Pancreas (tissue), 10 donors: ENCODE data around the gene ANKRD10. TPM values are rescaled to one million over a fixed set of nuclear protein-coding genes. Genes with fewer than 3 reads are reported as not detected.
A peak's percentile ranks its signal among the peaks of the same experiment; 100 is the strongest.

Source experiments
- ATAC-seq, 4 donors: fragments of 200-7000 bp; cut with Tn5 transposase; one replicate each; pipeline versions ENCODE4 v1.8.0 to v1.9.1; 2020; ENCODE audit warnings: mild to moderate bottlenecking in 4 of 4, moderate library complexity in 4 of 4
- DNase-seq, 6 donors: peaks; one replicate each; pipeline ENCODE4 v3.0.0-alpha.2; 2020
- FAIRE-seq: peaks from 2 replicates; lab custom pipeline; 2012; peaks lifted over from hg19 to GRCh38; lab: Jason Lieb, UNC
- H3K27ac ChIP-seq, 4 donors: fragments of 200-600 bp; sonication (generic); 1 replicate in 3 of 4; 2 replicates in 1 of 4; pipeline versions ENCODE4 v1.5.0 to v1.8.0; 2020
- H3K27me3 ChIP-seq, 4 donors: fragments of 200-600 bp; one replicate each; pipeline ENCODE4 v1.8.0; 2021
- H3K36me3 ChIP-seq, 3 donors: fragments of 200-600 bp; sonication (generic) in 1 of 3; one replicate each; pipeline versions ENCODE4 v1.5.0 to v1.8.0; 2020 to 2021
- H3K4me1 ChIP-seq, 3 donors: fragments of 200-600 bp; one replicate each; pipeline ENCODE4 v1.8.0; 2021
- H3K4me3 ChIP-seq, 4 donors: fragments of 200-600 bp; sonication (generic) in 2 of 4; one replicate each; pipeline versions ENCODE4 v1.5.0 to v1.8.0; 2020 to 2021
- H3K9me3 ChIP-seq, 4 donors: fragments of 200-600 bp; one replicate each; pipeline ENCODE4 v1.8.0; 2021
- CTCF ChIP-seq, 4 donors: fragments of 200-600 bp; sonication (generic) in 3 of 4; IDR thresholded peaks; one replicate each; pipeline versions ENCODE4 v1.5.0 to v1.8.0; 2021; ENCODE audit warnings: antibody characterized with exemption in 4 of 4
- WGBS, 2 donors: extraction: QIAGEN DNeasy Blood & Tissue Kit; methylation state at CpG; one replicate each; pipeline ENCODE4 v1.1.7; 2013; 5-methylcytosine and 5-hydroxymethylcytosine counted together
- intact Hi-C, 3 donors: fragments of 100-400 bp; cut with DNase I; formaldehyde crosslinking; loops; one replicate each; pipeline versions ENCODE4 v1.11.1 to v1.14.2; 2022
- polyA plus RNA-seq, 2 donors: library from polyadenylated mRNA; stranded (reverse); fragments of 200-250 nt; gene quantifications; one replicate each; pipeline ENCODE4 v1.2.3, GENCODE V29; 2013
- total RNA-seq, 6 donors: library from RNA; stranded (reverse); fragmentation: NEBNext Ultra II Directional in 4 of 6; extraction: Animal tissue kit (Norgen Biotek cat#: 25700) in 4 of 6; gene quantifications; one replicate each; pipeline versions ENCODE4 v1.2.1 to v1.2.4, GENCODE V29; 2021 to 2023
- donor health status: healthy with polysubstance abuse.
- donor health status: DM: no; HTN: no; CAD: no; lungs with moderate emphysema.
- donor health status: DM: no; HTN: no; CAD: no.
- donor health status: control.
- donor health status: control.
- donor health status: Bipolar disorder and iron deficiency.
- donor health status: DM: yes; HTN: yes; CAD: no.
- donor health status: DM: no; HTN: no; CAD: no.
- donor health status: DM: no; HTN: no; CAD: no.
- donor health status: DM: yes; HTN: yes; CAD: no.

The ANKRD10 gene
- total and polyA plus RNA-seq, 8 donors, result 37.6 to 138 (median 67.9) TPM

- no peaks in the 10 kb centered on the region for H3K27me3 ChIP-seq
- intact Hi-C loops, result no loop called here
- DNase-seq (no peak), ATAC-seq (no peak), FAIRE-seq (no peak)
- no peak for TF ChIP-seq CTCF (IDR thresholded peaks at IDR 0.05)
- H3K9me3 ChIP-seq, result no peaks in the 10 kb centered on the region
- no peaks in the 10 kb centered on the region for H3K36me3 ChIP-seq
- no peak overlapping the region for H3K27ac ChIP-seq
- no peaks in the 10 kb centered on the region for H3K4me1 ChIP-seq
- WGBS, 2 donors, result 84 to 88% methylated on average over 3 of the region's 3 CpGs
- no peak overlapping the region for H3K4me3 ChIP-seq
Observed at GRCh38 chr13:110856942-110857835, 57.7 kb downstream of the ANKRD10 start.

- H3K27ac ChIP-seq, result no peak overlapping the region
- H3K4me1 ChIP-seq, result no peaks in the 10 kb centered on the region
- no peak for DNase-seq
- intact Hi-C loops, result no loop called here
- no peaks in the 10 kb centered on the region for H3K36me3 ChIP-seq
- no peak for TF ChIP-seq CTCF (IDR thresholded peaks at IDR 0.05)
- ATAC-seq, result no peak
- H3K4me3 ChIP-seq, result no peak overlapping the region
- FAIRE-seq, result no peak
- no peaks in the 10 kb centered on the region for H3K27me3 ChIP-seq
- no peaks in the 10 kb centered on the region for H3K9me3 ChIP-seq
- 76 to 83% methylated on average over 6 of the region's 6 CpGs for WGBS, 2 donors
Observed at GRCh38 chr13:110855363-110855762, 59.5 kb downstream of the ANKRD10 start.

- FAIRE-seq (no peak), ATAC-seq (no peak), DNase-seq (no peak)
- intact Hi-C loops, result no loop called here
- no peak for TF ChIP-seq CTCF (IDR thresholded peaks at IDR 0.05)
- H3K4me1 ChIP-seq, result no peaks in the 10 kb centered on the region
- no peaks in the 10 kb centered on the region for H3K36me3 ChIP-seq
- H3K27ac ChIP-seq, result no peak overlapping the region
- no peaks in the 10 kb centered on the region for H3K9me3 ChIP-seq
- H3K4me3 ChIP-seq, result no peak overlapping the region
- 90 to 95% methylated on average over 7 of the region's 7 CpGs for WGBS, 2 donors
- H3K27me3 ChIP-seq, result no peaks in the 10 kb centered on the region
Observed at GRCh38 chr13:110854866-110855265, 60.0 kb downstream of the ANKRD10 start.

- peak in 1 of 4 donors; percentile 22 for ATAC-seq
- no peak for FAIRE-seq
- DNase-seq, result no peak
- Histone ChIP-seq H3K27ac (no peak overlapping the region), H3K27me3 (no peaks in the 10 kb centered on the region), H3K9me3 (no peaks in the 10 kb centered on the region), H3K36me3 (no peaks in the 10 kb centered on the region), H3K4me3 (no peak overlapping the region), H3K4me1 (no peaks in the 10 kb centered on the region)
- WGBS, 2 donors, result 72 to 74% methylated on average over 20 of the region's 20 CpGs
- TF ChIP-seq CTCF (IDR thresholded peaks at IDR 0.05), result no peak
- intact Hi-C loops, result no loop called here
Observed at GRCh38 chr13:110853235-110853721, 61.6 kb downstream of the ANKRD10 start.

- no peak for DNase-seq
- Histone ChIP-seq H3K36me3 (no peaks in the 10 kb centered on the region), H3K9me3 (no peaks in the 10 kb centered on the region), H3K27ac (no peak overlapping the region), H3K4me3 (no peak overlapping the region), H3K27me3 (no peaks in the 10 kb centered on the region), H3K4me1 (no peaks in the 10 kb centered on the region)
- intact Hi-C loops, result no loop called here
- TF ChIP-seq CTCF (IDR thresholded peaks at IDR 0.05), result no peak
- 69 to 78% methylated on average over 11 of the region's 11 CpGs for WGBS, 2 donors
- FAIRE-seq, result no peak
- ATAC-seq, result no peak
Observed at GRCh38 chr13:110850840-110851239, 64.0 kb downstream of the ANKRD10 start.
